ENCODE measurements around the gene PAPOLA.

DNA sequence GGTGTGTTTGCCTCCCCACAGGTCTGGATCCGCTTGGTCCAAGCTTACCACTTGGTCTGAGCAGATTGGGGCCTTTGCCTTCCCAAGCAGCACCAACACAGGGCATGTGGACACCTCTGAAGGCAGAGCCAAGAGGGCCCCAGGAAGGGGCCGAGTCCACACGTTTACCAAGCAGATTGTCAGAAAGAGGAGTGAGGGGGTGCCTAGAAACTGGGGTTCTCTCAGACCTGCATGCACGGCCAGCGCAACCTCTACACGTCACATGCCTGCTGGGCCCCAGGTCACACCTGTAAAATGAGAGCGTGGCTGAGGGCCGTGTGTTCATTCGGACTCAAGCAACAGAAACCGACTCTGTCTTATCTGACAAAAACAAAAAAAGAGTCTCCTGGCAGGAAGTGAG is 96.9 kb downstream of the PAPOLA start:
- TF ChIP-seq, protein P1, sequence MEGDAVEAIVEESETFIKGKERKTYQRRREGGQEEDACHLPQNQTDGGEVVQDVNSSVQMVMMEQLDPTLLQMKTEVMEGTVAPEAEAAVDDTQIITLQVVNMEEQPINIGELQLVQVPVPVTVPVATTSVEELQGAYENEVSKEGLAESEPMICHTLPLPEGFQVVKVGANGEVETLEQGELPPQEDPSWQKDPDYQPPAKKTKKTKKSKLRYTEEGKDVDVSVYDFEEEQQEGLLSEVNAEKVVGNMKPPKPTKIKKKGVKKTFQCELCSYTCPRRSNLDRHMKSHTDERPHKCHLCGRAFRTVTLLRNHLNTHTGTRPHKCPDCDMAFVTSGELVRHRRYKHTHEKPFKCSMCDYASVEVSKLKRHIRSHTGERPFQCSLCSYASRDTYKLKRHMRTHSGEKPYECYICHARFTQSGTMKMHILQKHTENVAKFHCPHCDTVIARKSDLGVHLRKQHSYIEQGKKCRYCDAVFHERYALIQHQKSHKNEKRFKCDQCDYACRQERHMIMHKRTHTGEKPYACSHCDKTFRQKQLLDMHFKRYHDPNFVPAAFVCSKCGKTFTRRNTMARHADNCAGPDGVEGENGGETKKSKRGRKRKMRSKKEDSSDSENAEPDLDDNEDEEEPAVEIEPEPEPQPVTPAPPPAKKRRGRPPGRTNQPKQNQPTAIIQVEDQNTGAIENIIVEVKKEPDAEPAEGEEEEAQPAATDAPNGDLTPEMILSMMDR (IDR thresholded peaks at IDR 0.05), result no peak
- TF ChIP-seq POLR2A (IDR thresholded peaks at IDR 0.05), result no peak

Measured in stomach (tissue), 4 donors.